Activated naive CD8-positive, alpha-beta T cell treated with anti-CD3 and anti-CD28 coated beads for 36 hours (primary cell): Measurements from ENCODE around the gene OPHN1. TPM values are rescaled to one million over a fixed set of nuclear protein-coding genes. Genes with fewer than 3 reads are reported as not detected.

Source experiments
- DNase-seq: peaks from one replicate; pipeline ENCODE4 v3.0.0; 2021
- H3K27ac Mint-ChIP-seq: one replicate; pipeline ENCODE4 v1.8.0; 2022; ENCODE audit warnings: mild to moderate bottlenecking, moderate library complexity, mixed read lengths
- H3K27me3 Mint-ChIP-seq: one replicate; pipeline ENCODE4 v1.8.0; 2022; ENCODE audit warnings: mild to moderate bottlenecking, mixed read lengths
- H3K36me3 Mint-ChIP-seq: one replicate; pipeline ENCODE4 v1.8.0; 2021; ENCODE audit warnings: mild to moderate bottlenecking, mixed read lengths
- H3K4me1 Mint-ChIP-seq: one replicate; pipeline ENCODE4 v1.8.0; 2021; ENCODE audit warnings: mixed read lengths
- H3K4me3 Mint-ChIP-seq: one replicate; pipeline ENCODE4 v1.8.0; 2022; ENCODE audit warnings: mild to moderate bottlenecking, moderate library complexity, mixed read lengths
- H3K9me3 Mint-ChIP-seq: one replicate; pipeline ENCODE4 v1.8.0; 2022; ENCODE audit warnings: mixed read lengths
- total RNA-seq, 2 experiments: library from RNA; stranded (reverse); gene quantifications; one replicate each; pipeline ENCODE4 v1.2.3, GENCODE V29; 2021

Gene OPHN1
- total RNA-seq, 2 experiments from 2014 or later = not detected

DNA sequence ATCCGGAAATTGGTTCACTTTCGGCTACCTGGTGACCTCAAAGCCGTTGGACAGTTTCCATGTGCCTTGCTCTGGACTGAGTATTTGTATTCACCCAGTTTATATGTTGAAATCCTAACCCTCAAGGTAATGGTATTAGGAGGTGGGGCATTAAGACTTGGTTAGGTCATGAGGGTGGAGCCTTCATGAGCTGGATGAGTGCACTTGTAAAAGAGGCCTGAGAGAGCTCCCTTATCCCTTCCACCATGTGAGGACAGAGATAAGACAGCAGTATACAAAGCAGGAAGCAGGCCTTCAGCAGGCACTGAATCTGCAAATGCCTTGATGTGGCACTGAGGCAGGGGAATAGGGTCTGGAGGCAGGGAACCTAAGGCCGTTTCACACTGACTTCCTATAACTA lies 5.3 kb upstream of the OPHN1 start:
- Mint-ChIP-seq H3K27me3 (peaks cover 15% of the 10 kb centered on the region), H3K4me1 (peaks cover 8% of the 10 kb centered on the region), H3K27ac (no peak overlapping the region), H3K4me3 (no peak overlapping the region), H3K9me3 (no peaks in the 10 kb centered on the region), H3K36me3 (no peaks in the 10 kb centered on the region)
- DNase-seq = no peak

- Mint-ChIP-seq H3K4me1 (peaks cover 6% of the 10 kb centered on the region), H3K4me3 (peak overlapping the region; percentile 74), H3K27me3 (peaks cover 41% of the 10 kb centered on the region), H3K36me3 (no peaks in the 10 kb centered on the region), H3K27ac (no peak overlapping the region), H3K9me3 (no peaks in the 10 kb centered on the region)
- no peak for DNase-seq
Observed at GRCh38 chrX:68433981-68434299, 645 bp upstream of the OPHN1 start.

- peak overlapping the region; percentile 74 for H3K4me3 Mint-ChIP-seq
- H3K27me3 Mint-ChIP-seq = peaks cover 45% of the 10 kb centered on the region
- no peaks in the 10 kb centered on the region for H3K9me3 Mint-ChIP-seq
- H3K4me1 Mint-ChIP-seq = peaks cover 6% of the 10 kb centered on the region
- no peak for DNase-seq
- H3K36me3 Mint-ChIP-seq = no peaks in the 10 kb centered on the region
- no peak overlapping the region for H3K27ac Mint-ChIP-seq
Observed at GRCh38 chrX:68432648-68433047, 647 bp downstream of the OPHN1 start.

DNA sequence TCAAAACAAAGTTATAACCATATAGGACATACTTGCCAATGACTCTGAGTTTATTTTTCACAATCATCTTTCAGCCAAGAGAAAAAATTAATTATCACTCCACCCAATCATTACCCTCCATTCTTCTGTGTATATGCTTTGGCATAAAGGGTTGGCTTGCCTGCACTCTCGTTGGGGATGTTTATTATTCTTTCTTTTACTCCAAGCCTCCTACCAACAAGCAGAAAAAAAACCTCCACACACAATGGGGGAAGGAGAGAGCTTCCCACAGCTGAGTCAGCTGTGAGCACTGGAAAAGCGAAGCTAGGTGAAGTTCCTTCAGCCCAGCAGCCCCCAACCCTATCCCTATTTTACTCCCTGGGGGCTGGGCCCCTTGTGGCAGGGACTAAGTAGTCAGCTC lies 1.5 kb downstream of the OPHN1 start:
- H3K27ac Mint-ChIP-seq = no peak overlapping the region
- H3K36me3 Mint-ChIP-seq = no peaks in the 10 kb centered on the region
- H3K4me1 Mint-ChIP-seq = peaks cover 6% of the 10 kb centered on the region
- H3K4me3 Mint-ChIP-seq = no peak overlapping the region
- peaks cover 45% of the 10 kb centered on the region for H3K27me3 Mint-ChIP-seq
- H3K9me3 Mint-ChIP-seq = no peaks in the 10 kb centered on the region
- DNase-seq = no peak

DNA sequence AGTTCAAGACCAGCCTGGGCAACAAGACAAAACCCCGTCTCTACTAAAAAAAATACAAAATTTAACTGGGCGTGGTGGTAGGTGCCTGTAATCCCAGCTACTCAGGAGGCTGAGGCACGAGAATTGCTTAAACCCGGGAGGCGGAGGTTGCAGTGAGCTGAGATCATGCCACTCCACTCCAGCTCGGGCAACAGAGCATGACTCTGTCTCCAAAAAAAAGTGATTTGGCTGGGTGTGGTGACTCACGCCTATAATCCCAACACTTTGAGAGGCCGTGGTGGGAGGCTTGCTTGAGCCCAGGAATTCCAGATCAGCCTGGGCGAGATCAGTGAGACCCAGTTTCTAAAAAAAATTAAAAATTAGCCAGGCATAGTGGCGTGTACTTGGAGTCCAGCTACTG lies 4.1 kb downstream of the OPHN1 start:
- Mint-ChIP-seq H3K4me1 (peaks cover 6% of the 10 kb centered on the region), H3K4me3 (no peak overlapping the region), H3K9me3 (no peaks in the 10 kb centered on the region), H3K36me3 (no peaks in the 10 kb centered on the region), H3K27me3 (peaks cover 35% of the 10 kb centered on the region), H3K27ac (no peak overlapping the region)
- DNase-seq = no peak

DNA sequence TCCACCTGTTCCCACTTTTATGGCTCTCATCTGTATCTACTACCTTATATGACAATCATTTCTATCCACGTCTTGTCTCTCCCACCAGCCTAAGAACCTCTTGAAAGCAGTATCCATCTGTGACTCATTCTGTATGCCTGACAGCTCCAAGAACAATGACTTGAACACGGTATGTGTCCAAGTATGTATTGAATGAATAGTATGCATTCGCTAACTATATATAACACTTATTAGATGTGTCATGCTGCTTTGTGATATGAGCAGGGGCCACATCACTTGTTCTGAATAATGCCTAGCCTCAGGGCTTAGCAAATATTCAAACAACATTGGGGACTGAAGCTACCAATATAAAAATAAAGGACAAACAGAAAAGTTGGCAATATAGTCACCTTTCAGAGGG lies 4.9 kb downstream of the OPHN1 start:
- Mint-ChIP-seq H3K27me3 (peaks cover 29% of the 10 kb centered on the region), H3K9me3 (no peaks in the 10 kb centered on the region)

DNA sequence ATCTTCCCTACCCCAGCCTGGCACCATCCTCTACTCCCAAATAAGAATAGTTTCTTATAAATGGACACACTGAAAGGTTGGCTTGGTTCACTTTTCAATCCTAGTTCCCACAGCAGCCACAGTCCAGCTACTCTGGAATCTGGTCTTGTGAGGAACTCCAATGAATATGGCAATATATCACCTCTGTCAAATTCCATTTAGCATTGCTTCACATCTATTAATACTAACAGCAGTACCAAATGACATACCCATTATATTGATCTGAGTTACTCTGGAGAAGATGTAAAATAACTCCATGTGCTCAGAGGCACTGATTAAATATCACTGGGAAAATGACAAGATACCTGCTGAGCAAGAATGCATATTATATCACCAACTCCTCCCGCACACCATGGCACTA lies 8.6 kb downstream of the OPHN1 start:
- Mint-ChIP-seq H3K36me3 (no peaks in the 10 kb centered on the region), H3K4me3 (no peak overlapping the region), H3K9me3 (no peaks in the 10 kb centered on the region), H3K27me3 (peaks cover 4% of the 10 kb centered on the region), H3K27ac (no peak overlapping the region), H3K4me1 (no peaks in the 10 kb centered on the region)
- no peak for DNase-seq

More for the DNA sequence above, 4.9 kb downstream of the OPHN1 start:
- Mint-ChIP-seq H3K27ac (no peak overlapping the region), H3K4me3 (no peak overlapping the region), H3K36me3 (no peaks in the 10 kb centered on the region), H3K4me1 (peaks cover 4% of the 10 kb centered on the region)
- no peak for DNase-seq

DNA sequence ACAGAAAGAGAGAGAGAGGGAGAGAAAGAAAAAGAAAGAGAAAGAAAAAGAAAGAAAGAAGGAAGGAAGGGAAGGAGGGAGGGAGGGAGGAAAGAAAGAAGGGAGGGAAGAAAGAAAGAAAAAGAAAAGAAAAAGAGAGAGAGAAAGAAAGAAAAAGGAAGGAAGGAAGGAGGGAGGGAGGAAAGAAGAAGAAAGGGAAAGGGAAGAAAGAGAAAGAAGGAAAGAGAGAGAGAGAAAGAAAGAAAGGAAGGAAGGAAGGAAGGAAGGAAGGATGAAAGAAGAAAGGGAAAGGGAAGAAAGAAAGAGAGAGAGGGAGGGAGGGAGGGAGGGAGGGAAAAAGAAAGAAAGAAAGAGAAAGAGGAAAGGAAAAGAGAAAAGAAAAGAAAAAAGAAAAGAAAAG lies 10.8 kb downstream of the OPHN1 start:
- no peak overlapping the region for H3K4me3 Mint-ChIP-seq
- no peaks in the 10 kb centered on the region for H3K9me3 Mint-ChIP-seq
- no peaks in the 10 kb centered on the region for H3K27me3 Mint-ChIP-seq
- DNase-seq = no peak
- no peak overlapping the region for H3K27ac Mint-ChIP-seq
- H3K4me1 Mint-ChIP-seq = no peaks in the 10 kb centered on the region
- no peaks in the 10 kb centered on the region for H3K36me3 Mint-ChIP-seq

DNA sequence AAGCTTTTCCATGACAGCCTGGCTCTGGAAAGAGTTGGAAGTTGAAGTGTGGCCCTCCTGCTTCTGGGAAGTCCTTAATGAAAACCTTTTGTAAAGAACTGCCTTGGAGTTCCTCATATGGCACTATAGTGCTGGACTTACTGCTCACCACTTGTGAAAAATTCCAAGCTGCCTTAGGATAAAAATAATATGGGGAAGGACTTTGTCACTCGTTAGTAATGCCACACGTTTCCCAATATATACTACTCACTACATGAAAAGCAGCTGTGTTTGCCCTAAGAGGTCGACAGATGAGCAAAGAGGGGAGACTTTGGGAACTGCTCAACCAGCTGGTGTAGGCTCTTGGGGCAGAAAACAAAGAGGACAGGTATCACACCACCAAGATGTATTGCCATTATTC lies 11.7 kb downstream of the OPHN1 start:
- Mint-ChIP-seq H3K9me3 (no peaks in the 10 kb centered on the region), H3K4me1 (no peaks in the 10 kb centered on the region), H3K27me3 (no peaks in the 10 kb centered on the region), H3K27ac (no peak overlapping the region), H3K36me3 (no peaks in the 10 kb centered on the region), H3K4me3 (no peak overlapping the region)
- no peak for DNase-seq

- DNase-seq = no peak
- Mint-ChIP-seq H3K27me3 (no peaks in the 10 kb centered on the region), H3K27ac (no peak overlapping the region), H3K4me1 (no peaks in the 10 kb centered on the region), H3K4me3 (no peak overlapping the region), H3K36me3 (no peaks in the 10 kb centered on the region), H3K9me3 (no peaks in the 10 kb centered on the region)
Observed at GRCh38 chrX:68420559-68420958, 12.7 kb downstream of the OPHN1 start.

GRCh38 chrX:68419975-68420374 lies 13.3 kb downstream of the OPHN1 start:
- Mint-ChIP-seq H3K27ac (no peak overlapping the region), H3K4me1 (no peaks in the 10 kb centered on the region), H3K9me3 (no peaks in the 10 kb centered on the region), H3K27me3 (no peaks in the 10 kb centered on the region), H3K4me3 (no peak overlapping the region), H3K36me3 (no peaks in the 10 kb centered on the region)
- no peak for DNase-seq

DNA sequence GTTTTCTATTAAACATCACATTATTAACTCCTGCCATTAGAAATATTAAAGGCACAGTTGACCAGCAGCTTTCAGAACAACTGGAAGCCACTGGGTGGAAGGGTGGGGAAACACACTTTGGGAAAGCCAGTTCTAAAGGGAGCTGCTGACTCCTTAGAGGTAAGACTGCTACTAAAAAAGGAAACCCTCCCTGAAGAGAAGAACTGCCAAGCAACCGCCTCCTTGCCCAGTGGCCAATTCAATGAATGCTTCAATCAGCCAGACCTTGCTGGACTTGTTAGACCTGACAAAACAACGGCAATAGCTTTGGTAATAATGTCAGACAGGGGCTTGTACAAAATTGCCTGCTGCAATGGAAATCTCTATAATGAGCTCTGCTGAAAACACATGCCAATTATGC lies 15.6 kb downstream of the OPHN1 start:
- H3K4me3 Mint-ChIP-seq = no peak overlapping the region
- H3K9me3 Mint-ChIP-seq = no peaks in the 10 kb centered on the region
- H3K27me3 Mint-ChIP-seq = no peaks in the 10 kb centered on the region
- DNase-seq = no peak
- H3K27ac Mint-ChIP-seq = no peak overlapping the region
- H3K4me1 Mint-ChIP-seq = no peaks in the 10 kb centered on the region
- H3K36me3 Mint-ChIP-seq = no peaks in the 10 kb centered on the region

GRCh38 chrX:68416592-68416991 lies 16.7 kb downstream of the OPHN1 start:
- DNase-seq = no peak
- H3K27ac Mint-ChIP-seq = no peak overlapping the region
- H3K4me1 Mint-ChIP-seq = no peaks in the 10 kb centered on the region
- no peak overlapping the region for H3K4me3 Mint-ChIP-seq
- no peaks in the 10 kb centered on the region for H3K27me3 Mint-ChIP-seq
- no peaks in the 10 kb centered on the region for H3K36me3 Mint-ChIP-seq
- H3K9me3 Mint-ChIP-seq = no peaks in the 10 kb centered on the region

DNA sequence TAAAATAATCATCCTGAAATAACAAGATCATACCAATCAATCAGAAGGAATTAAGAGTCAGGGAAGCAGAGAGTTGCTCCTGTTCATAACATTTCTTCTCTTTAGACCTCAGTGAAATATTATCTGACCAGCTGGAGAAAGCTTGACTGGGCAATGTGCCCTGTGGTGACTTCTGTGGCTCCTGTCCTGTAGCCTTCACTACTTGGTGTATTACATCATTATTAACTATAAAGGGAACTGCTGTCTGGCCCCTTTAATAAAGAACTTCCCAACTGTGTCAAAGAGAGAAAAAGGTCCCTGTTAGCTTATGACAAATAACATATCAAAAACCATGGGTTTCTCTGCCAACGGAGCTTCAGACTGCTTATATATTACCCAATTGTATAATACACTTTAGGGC lies 18.0 kb downstream of the OPHN1 start:
- Mint-ChIP-seq H3K4me3 (no peak overlapping the region), H3K27me3 (no peaks in the 10 kb centered on the region), H3K27ac (no peak overlapping the region), H3K4me1 (no peaks in the 10 kb centered on the region), H3K9me3 (no peaks in the 10 kb centered on the region), H3K36me3 (no peaks in the 10 kb centered on the region)
- no peak for DNase-seq

DNA sequence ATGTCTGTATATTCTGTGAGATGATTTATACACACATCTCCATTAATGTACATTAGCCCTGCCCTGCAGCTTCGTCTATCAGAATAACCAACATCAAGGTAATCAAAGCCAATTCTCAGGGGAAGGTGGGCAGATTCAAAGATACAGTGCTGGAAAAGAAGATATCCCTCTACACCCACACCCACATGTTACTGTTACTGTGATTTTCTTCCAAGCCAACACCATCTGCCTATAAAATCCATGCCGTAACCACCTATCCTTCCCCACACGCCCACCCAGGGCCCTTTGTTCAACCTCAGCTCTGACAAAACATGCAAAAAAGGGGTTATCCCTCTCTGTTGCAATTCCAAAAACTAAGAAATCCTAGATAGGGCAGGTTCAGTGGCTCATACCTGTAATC lies 20.0 kb downstream of the OPHN1 start:
- Mint-ChIP-seq H3K27ac (no peak overlapping the region), H3K4me1 (no peaks in the 10 kb centered on the region), H3K36me3 (no peaks in the 10 kb centered on the region), H3K4me3 (no peak overlapping the region), H3K27me3 (no peaks in the 10 kb centered on the region), H3K9me3 (no peaks in the 10 kb centered on the region)
- DNase-seq = no peak

- no peak overlapping the region for H3K4me3 Mint-ChIP-seq
- H3K4me1 Mint-ChIP-seq = no peaks in the 10 kb centered on the region
- no peak for DNase-seq
- H3K27me3 Mint-ChIP-seq = no peaks in the 10 kb centered on the region
- H3K9me3 Mint-ChIP-seq = no peaks in the 10 kb centered on the region
- H3K36me3 Mint-ChIP-seq = no peaks in the 10 kb centered on the region
- H3K27ac Mint-ChIP-seq = no peak overlapping the region
Observed at GRCh38 chrX:68411729-68412128, 21.6 kb downstream of the OPHN1 start.

- Mint-ChIP-seq H3K36me3 (no peaks in the 10 kb centered on the region), H3K27me3 (no peaks in the 10 kb centered on the region)
Observed at GRCh38 chrX:68409194-68409593, 24.1 kb downstream of the OPHN1 start.

More at GRCh38 chrX:68409194-68409593, 24.1 kb downstream of the OPHN1 start:
- Mint-ChIP-seq H3K27ac (no peak overlapping the region), H3K4me3 (no peak overlapping the region), H3K4me1 (no peaks in the 10 kb centered on the region), H3K9me3 (no peaks in the 10 kb centered on the region)
- no peak for DNase-seq
